ENCODE data around the gene RNASE13. TPM values are rescaled to one million over a fixed set of nuclear protein-coding genes. Genes with fewer than 3 reads are reported as not detected.
"Not testable (repeated sequence)": the region's sequence is repeated elsewhere in the genome, so short reads cannot be mapped to it uniquely, and the experiment has no call there.

The RNASE13 gene
- total RNA-seq, 1 experiment from 2014 or later, result not detected

GRCh38 chr14:20985650-20986049 lies 49.0 kb downstream of the RNASE13 start:
- in situ Hi-C loops (cut with HindIII; ENCODE audit: low pct_unique_long_range_greater_than_20kb, low sequenced_read_pairs); DNase-seq (ENCODE audit: low read depth, low spot score): not testable (repeated sequence)

Other genes starting within 250 kb of the RNASE13 start
- 0.21 TPM in 1 of 2 replicates, not detected in the other for gene RNASE1, start 232.0 kb downstream of the RNASE13 start, total RNA-seq (2014; rRNA removed; shearing (Covaris generic))
- not detected in 2 replicates for gene RNASE3, start 143.4 kb downstream of the RNASE13 start, total RNA-seq (2014; rRNA removed; shearing (Covaris generic))
- not detected in 2 replicates for gene RNASE2, start 79.3 kb downstream of the RNASE13 start, total RNA-seq (2014; rRNA removed; shearing (Covaris generic))
- 38.0 and 47.1 TPM in 2 replicates for gene METTL17, start 44.8 kb downstream of the RNASE13 start, total RNA-seq (2014; rRNA removed; shearing (Covaris generic))
- gene SLC39A2, start 35.5 kb downstream of the RNASE13 start, total RNA-seq (2014; rRNA removed; shearing (Covaris generic)), result not detected in 2 replicates
- gene NDRG2, start 9.7 kb downstream of the RNASE13 start, total RNA-seq (2014; rRNA removed; shearing (Covaris generic)), result 12.0 and 13.4 TPM in 2 replicates
- gene TPPP2, start 4.6 kb downstream of the RNASE13 start, total RNA-seq (2014; rRNA removed; shearing (Covaris generic)), result not detected in 2 replicates
- gene RNASE7, start 7.6 kb upstream of the RNASE13 start, total RNA-seq (2014; rRNA removed; shearing (Covaris generic)), result not detected in 2 replicates
- not detected in 2 replicates for gene RNASE8, start 23.0 kb upstream of the RNASE13 start, total RNA-seq (2014; rRNA removed; shearing (Covaris generic))
- 16.0 and 19.7 TPM in 2 replicates for gene ARHGEF40, start 35.5 kb upstream of the RNASE13 start, total RNA-seq (2014; rRNA removed; shearing (Covaris generic))
- 5.5 and 5.9 TPM in 2 replicates for gene ZNF219, start 63.8 kb upstream of the RNASE13 start, total RNA-seq (2014; rRNA removed; shearing (Covaris generic))
- 0.11 TPM in 1 of 2 replicates, not detected in the other for gene TMEM253, start 66.3 kb upstream of the RNASE13 start, total RNA-seq (2014; rRNA removed; shearing (Covaris generic))
- gene OR5AU1, start 121.3 kb upstream of the RNASE13 start, total RNA-seq (2014; rRNA removed; shearing (Covaris generic)), result not detected in 2 replicates
- gene HNRNPC, start 234.6 kb upstream of the RNASE13 start, total RNA-seq (2014; rRNA removed; shearing (Covaris generic)), result 520 and 523 TPM in 2 replicates
- gene RPGRIP1, start 245.3 kb upstream of the RNASE13 start, total RNA-seq (2014; rRNA removed; shearing (Covaris generic)), result 0.08 and 0.21 TPM in 2 replicates